ENCODE data around the gene ERO1A.

Gene ERO1A

GRCh38 chr14:52650774-52651173 lies 44.6 kb downstream of the ERO1A start:
- Histone ChIP-seq H3K36me3 (replicated peaks) (peaks cover 5% of the 10 kb centered on the region), H3K27me3 (replicated peaks) (no peaks in the 10 kb centered on the region), H3K27ac (no peak overlapping the region), H3K4me3 (ENCODE audit: low read depth, low read length) (no peak overlapping the region)
- in situ Hi-C loops (cut with HindIII; ENCODE audit: low pct_ligation_motif_present, low sequenced_read_pairs): no loop called here
- TF ChIP-seq, protein P1, sequence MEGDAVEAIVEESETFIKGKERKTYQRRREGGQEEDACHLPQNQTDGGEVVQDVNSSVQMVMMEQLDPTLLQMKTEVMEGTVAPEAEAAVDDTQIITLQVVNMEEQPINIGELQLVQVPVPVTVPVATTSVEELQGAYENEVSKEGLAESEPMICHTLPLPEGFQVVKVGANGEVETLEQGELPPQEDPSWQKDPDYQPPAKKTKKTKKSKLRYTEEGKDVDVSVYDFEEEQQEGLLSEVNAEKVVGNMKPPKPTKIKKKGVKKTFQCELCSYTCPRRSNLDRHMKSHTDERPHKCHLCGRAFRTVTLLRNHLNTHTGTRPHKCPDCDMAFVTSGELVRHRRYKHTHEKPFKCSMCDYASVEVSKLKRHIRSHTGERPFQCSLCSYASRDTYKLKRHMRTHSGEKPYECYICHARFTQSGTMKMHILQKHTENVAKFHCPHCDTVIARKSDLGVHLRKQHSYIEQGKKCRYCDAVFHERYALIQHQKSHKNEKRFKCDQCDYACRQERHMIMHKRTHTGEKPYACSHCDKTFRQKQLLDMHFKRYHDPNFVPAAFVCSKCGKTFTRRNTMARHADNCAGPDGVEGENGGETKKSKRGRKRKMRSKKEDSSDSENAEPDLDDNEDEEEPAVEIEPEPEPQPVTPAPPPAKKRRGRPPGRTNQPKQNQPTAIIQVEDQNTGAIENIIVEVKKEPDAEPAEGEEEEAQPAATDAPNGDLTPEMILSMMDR (IDR thresholded peaks at IDR 0.05; ENCODE audit: low read depth, low read length, missing control alignments): no peak
- DNase-seq: peak; percentile 1

GRCh38 chr14:52649511-52649910 lies 45.8 kb downstream of the ERO1A start:
- no peak overlapping the region for H3K27ac ChIP-seq
- no peak for DNase-seq
- H3K36me3 ChIP-seq (replicated peaks): peaks cover 10% of the 10 kb centered on the region
- TF ChIP-seq, protein P1 (IDR thresholded peaks at IDR 0.05; ENCODE audit: low read depth, low read length, missing control alignments): no peak
- in situ Hi-C loops (cut with HindIII; ENCODE audit: low pct_ligation_motif_present, low sequenced_read_pairs): no loop called here
- H3K4me3 ChIP-seq (ENCODE audit: low read depth, low read length): no peak overlapping the region
- no peaks in the 10 kb centered on the region for H3K27me3 ChIP-seq (replicated peaks)

GRCh38 chr14:52641745-52642144 lies 53.6 kb downstream of the ERO1A start:
- in situ Hi-C loops (cut with HindIII; ENCODE audit: low pct_ligation_motif_present, low sequenced_read_pairs): no loop called here
- no peaks in the 10 kb centered on the region for H3K27me3 ChIP-seq (replicated peaks)
- H3K4me3 ChIP-seq (ENCODE audit: low read depth, low read length): no peak overlapping the region
- DNase-seq: no peak
- H3K27ac ChIP-seq: no peak overlapping the region
- H3K36me3 ChIP-seq (replicated peaks): peaks cover 8% of the 10 kb centered on the region
- TF ChIP-seq, protein P1 (IDR thresholded peaks at IDR 0.05; ENCODE audit: low read depth, low read length, missing control alignments): no peak

DNA sequence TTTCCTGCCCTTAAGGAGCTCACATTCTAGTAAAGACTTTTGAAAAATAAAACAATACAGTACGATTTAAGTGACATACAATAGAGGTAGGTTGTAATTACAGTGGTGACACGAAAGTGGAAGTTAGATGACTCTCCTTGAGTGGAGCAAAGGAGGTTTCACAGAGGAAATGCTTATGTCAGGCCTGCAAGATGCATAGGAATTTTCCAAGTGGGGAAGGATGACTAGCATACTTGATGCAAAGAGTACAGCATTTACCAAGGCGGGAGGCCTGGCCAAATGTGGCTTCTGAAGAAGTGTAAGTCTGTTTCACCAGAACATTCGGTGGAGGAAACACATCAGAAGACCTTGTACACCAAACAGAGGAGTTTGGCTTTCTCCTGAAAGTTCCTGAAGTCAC lies 55.2 kb downstream of the ERO1A start:
- Histone ChIP-seq H3K27me3 (replicated peaks) (no peaks in the 10 kb centered on the region), H3K4me3 (ENCODE audit: low read depth, low read length) (no peak overlapping the region), H3K36me3 (replicated peaks) (no peaks in the 10 kb centered on the region), H3K27ac (no peak overlapping the region)
- DNase-seq: no peak
- in situ Hi-C loops (cut with HindIII; ENCODE audit: low pct_ligation_motif_present, low sequenced_read_pairs): no loop called here
- TF ChIP-seq, protein P1 (IDR thresholded peaks at IDR 0.05; ENCODE audit: low read depth, low read length, missing control alignments): no peak

DNA sequence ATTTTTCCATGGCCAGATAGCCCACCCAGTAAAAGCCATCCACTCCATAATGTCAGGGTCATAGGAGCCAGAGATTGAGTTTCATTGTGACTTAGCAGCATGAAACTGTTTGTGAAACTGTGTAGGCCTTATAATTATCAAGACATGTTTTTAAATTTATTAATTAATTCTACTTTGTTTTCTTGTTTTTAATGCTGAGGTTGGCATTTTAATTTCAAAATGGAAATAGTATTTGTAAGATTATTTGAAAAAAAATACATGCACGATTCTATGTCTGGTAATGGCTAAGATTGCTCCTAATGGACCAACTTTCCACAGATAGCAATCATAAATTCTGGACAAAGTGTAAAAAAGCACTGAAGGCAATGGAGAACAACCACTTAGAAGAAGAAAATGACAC lies 75.7 kb downstream of the ERO1A start:
- H3K4me3 ChIP-seq (ENCODE audit: low read depth, low read length): no peak overlapping the region
- DNase-seq: no peak
- in situ Hi-C loops (cut with HindIII; ENCODE audit: low pct_ligation_motif_present, low sequenced_read_pairs): no loop called here
- no peaks in the 10 kb centered on the region for H3K36me3 ChIP-seq (replicated peaks)
- TF ChIP-seq, protein P1 (IDR thresholded peaks at IDR 0.05; ENCODE audit: low read depth, low read length, missing control alignments): no peak
- no peak overlapping the region for H3K27ac ChIP-seq
- no peaks in the 10 kb centered on the region for H3K27me3 ChIP-seq (replicated peaks)

GRCh38 chr14:52618602-52619001 lies 76.8 kb downstream of the ERO1A start:
- Histone ChIP-seq H3K4me3 (ENCODE audit: low read depth, low read length) (no peak overlapping the region), H3K27ac (no peak overlapping the region), H3K36me3 (replicated peaks) (no peaks in the 10 kb centered on the region), H3K27me3 (replicated peaks) (no peaks in the 10 kb centered on the region)
- TF ChIP-seq, protein P1 (IDR thresholded peaks at IDR 0.05; ENCODE audit: low read depth, low read length, missing control alignments): no peak
- in situ Hi-C loops (cut with HindIII; ENCODE audit: low pct_ligation_motif_present, low sequenced_read_pairs): no loop called here
- DNase-seq: no peak

Data from brain microvascular endothelial cell (primary cell).